AG04449 (cell line): ENCODE data around the gene RALBP1.

Experiments used
- CTCF ChIA-PET: fragments of 350-600 bp; formaldehyde crosslinking; extraction: SDS; loops from one replicate; lab custom pipeline; 2021; ENCODE audit warnings: antibody characterized with exemption; lab: Yijun Ruan, JAX
- POLR2A ChIA-PET: fragments of 400-600, 350-600 bp; formaldehyde crosslinking; extraction: SDS; loops from one replicate; lab custom pipeline; 2020; ENCODE audit warnings: antibody characterized with exemption, inconsistent platforms; lab: Yijun Ruan, JAX
- DNase-seq: peaks from one replicate; pipeline ENCODE4 v3.0.0-alpha.2; 2010; ENCODE audit warnings: low read depth, low spot score
- H3K4me3 ChIP-seq: 2 replicates; pipeline ENCODE4 v1.5.1; 2011; ENCODE audit warnings: low read depth, mild to moderate bottlenecking, control low read depth, low read length
- CTCF ChIP-seq: IDR thresholded peaks from one replicate; pipeline ENCODE4 v1.5.1; 2011; ENCODE audit warnings: mild to moderate bottlenecking, moderate library complexity, low read length, control low read depth, inconsistent platforms; ENCODE audit not compliant: insufficient read depth; ENCODE audit errors: missing control alignments

The RALBP1 gene

GRCh38 chr18:9536354-9537152, 61.2 kb downstream of the RALBP1 start:
- no peak overlapping the region for H3K4me3 ChIP-seq
- CTCF ChIA-PET: interaction anchor here (1.3 to 1.4 kb wide), 2 partner anchors 14 to 39 kb away, joined by 3 to 5 read pairs; no protein-coding TSS in a partner anchor
- no peak for TF ChIP-seq CTCF
- no peak for DNase-seq
- POLR2A ChIA-PET: no interaction called here

DNA sequence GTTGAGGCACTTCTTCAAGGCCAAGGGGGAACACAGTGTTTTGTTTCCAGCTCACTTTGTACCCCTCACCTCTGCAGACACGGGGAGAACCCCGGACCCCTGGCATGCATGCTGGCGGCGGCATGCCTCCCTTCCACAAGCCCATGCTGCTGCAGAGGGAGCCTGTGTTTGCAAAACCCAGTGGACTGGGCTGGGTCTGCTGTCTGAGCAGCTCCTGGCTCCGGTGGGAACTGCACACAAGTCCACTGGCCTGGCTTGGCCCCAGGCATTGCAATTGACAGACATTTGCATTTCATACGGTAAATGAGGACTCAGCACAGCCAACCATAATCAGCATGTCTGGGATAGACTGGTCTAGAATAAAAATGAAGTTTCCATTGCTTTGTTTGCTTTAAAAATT, 62.4 kb downstream of the RALBP1 start:
- POLR2A ChIA-PET: no interaction called here
- CTCF ChIA-PET: interaction anchor here (1.3 to 1.4 kb wide), 2 partner anchors 13 to 38 kb away, joined by 3 to 5 read pairs; no protein-coding TSS in a partner anchor

GRCh38 chr18:9539283-9539682, 64.0 kb downstream of the RALBP1 start:
- CTCF ChIA-PET: interaction anchor here (1.7 kb wide), 1 partner anchor 12 kb away, joined by 4 read pairs; no protein-coding TSS in a partner anchor
- DNase-seq: peak; percentile 73
- POLR2A ChIA-PET: no interaction called here
- no peak overlapping the region for H3K4me3 ChIP-seq
- TF ChIP-seq CTCF: no peak

More for the DNA sequence above, 62.4 kb downstream of the RALBP1 start:
- H3K4me3 ChIP-seq: no peak overlapping the region
- DNase-seq: no peak
- TF ChIP-seq CTCF: no peak

DNA sequence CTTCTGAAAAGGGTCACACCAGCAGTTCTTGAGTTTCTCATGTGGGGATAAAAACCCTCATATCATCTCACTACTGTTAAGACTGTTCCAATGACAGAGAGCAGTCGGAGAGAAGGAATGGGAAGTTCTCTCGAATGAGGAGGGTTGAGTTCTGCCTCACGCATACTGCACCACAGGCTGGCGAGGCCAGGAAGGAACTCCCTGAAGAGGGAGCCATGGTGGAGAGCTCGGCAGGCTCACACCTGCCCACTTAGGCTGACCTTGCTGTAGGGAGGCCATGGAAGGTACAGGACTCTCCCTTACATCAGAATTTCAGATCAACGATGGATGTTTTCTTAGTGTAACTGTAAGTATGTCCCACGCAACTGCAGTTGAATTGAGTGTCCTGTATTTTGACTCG, 64.6 kb downstream of the RALBP1 start:
- ChIA-PET CTCF (interaction anchor here (1.7 to 2.1 kb wide), 2 partner anchors 12 to 122 kb away, joined by 4 to 5 read pairs; no protein-coding TSS in a partner anchor), POLR2A (no interaction called here)
- no peak overlapping the region for H3K4me3 ChIP-seq
- no peak for TF ChIP-seq CTCF
- DNase-seq: no peak

DNA sequence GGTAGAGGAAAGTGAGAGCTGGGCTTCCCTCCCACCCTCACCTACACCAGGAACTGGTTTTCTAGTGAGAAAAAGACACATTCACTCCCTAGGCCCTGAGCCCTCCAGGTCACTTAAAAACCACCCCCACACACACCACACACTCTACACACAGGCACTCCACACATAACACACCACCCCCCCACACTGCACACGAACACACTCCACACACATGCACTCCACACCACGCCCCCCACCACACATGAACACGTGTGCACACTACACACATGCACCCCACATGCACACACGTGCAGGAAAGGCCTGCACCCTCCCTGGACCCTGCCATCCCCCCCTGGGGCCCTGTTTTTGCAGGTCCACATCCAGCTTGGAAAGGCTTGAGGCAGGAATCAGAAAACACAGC, 67.6 kb downstream of the RALBP1 start:
- TF ChIP-seq CTCF: no peak
- CTCF ChIA-PET: no interaction called here
- POLR2A ChIA-PET: no interaction called here
- no peak overlapping the region for H3K4me3 ChIP-seq
- DNase-seq: no peak

GRCh38 chr18:9545029-9545428, 69.7 kb downstream of the RALBP1 start:
- no peak for DNase-seq
- ChIA-PET CTCF (no interaction called here), POLR2A (interaction anchor here (1.6 kb wide), 1 partner anchor 13 kb away, joined by 3 read pairs; no protein-coding TSS in a partner anchor)
- no peak for TF ChIP-seq CTCF
- no peak overlapping the region for H3K4me3 ChIP-seq
